ENCODE measurements around the gene ARHGAP1.

The ARHGAP1 gene

DNA sequence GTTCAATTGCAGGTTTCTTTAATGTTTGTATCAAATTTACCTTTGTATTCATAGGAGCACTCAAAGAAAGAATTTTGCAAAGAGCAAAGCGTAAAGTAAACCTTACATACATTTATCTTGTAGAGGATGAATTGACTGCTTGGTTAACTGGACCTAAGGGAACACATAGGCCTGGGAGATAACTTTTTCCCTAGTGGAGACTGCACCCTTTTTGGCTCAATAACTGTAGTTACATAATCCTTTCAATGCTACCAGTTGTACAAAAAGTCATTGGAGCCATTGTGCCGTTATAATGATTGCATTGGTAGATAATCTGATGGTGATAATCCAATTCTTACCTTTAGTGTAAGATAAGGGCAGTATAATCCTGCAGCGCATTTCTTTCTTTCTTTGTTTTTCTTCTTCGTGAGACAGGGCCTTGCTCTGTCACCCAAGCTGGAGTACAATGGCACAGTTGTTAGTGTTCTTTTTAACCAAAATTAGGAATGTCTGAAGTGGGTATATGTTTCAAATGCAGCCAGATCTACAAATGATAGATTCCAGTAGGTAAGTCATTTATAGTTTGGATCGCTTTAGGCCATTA lies 64.8 kb downstream of the ARHGAP1 start:
- no peak for DNase-seq

DNA sequence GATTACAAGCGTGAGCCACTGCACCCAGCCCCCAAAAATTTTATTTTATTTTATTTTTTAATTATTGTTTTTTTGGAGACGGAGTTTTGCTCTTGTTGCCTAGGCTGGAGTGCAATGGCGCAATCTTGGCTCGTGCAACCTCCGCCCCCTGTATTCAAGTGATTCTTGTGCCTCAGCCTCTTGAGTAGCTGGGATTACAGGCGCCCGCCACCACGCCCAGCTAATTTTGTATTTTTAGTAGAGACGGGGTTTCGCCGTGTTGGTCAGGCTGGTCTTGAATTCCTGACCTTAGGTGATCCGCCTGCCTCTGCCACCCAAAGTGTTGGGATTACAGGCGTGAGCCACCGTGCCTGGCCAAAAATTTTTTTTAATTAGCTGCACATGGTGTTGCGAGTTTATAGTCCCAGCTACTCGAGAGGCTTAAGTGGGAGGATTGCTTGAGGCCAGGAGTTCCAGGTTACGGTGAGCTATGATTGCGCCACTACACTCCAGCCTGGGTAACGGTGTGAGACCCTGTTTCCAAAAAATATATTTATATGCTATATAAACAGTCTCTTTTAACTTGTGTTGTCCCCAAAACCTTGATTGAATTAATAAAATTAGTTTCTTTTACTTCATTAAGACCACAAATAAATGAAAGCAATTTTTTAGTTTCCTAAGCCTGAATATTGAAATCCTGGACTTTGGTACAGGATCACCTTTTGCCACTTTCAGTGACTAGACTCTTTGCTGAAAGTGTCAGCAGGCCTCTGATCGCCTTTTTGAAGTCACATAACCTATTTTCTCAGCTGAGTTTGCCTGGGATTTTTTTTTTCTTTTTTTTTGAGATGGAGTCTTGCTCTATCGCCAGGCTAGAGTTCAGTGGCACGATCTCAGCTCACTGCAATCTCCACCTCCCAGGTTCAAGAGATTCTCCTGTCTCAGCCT lies 66.9 kb downstream of the ARHGAP1 start:
- no peak for DNase-seq

DNA sequence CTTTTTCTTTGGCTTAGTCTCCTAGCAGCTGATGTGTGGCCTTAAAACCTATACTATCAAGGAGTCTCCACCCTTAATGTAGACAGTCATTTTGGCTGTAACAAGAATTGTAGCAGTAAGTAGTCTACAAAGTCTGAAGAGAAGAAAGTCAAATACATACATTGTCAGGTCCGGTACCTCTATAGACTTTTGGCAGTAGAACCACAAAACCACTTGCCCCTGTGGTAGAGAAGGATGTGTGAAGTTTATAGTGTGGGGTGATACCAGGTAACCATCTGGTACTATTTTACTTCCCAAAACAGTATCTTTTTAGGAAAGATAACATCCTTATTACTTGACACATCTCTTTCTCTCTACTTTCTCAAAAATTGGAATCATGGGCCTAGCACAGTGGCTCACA lies 67.9 kb downstream of the ARHGAP1 start:
- no peak for DNase-seq

DNA sequence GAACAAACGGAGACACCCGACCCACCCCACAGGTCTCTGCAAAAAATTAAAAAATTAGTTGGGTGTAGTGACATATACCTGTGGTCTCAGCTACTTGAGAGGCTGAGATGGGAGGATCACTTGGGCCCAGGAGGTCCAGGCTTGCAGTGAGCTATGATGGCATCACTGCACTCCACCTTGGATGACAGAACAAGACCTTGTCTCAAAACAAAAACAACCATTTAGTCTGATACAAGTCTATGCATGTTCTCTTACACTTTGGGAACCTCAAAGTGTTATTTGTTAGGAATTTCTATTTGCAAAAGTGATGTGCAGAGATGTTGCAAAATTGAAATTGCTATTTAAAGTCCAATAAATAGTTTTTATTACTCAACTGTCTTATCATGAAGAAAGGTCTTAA lies 68.7 kb downstream of the ARHGAP1 start:
- DNase-seq, result no peak

DNA sequence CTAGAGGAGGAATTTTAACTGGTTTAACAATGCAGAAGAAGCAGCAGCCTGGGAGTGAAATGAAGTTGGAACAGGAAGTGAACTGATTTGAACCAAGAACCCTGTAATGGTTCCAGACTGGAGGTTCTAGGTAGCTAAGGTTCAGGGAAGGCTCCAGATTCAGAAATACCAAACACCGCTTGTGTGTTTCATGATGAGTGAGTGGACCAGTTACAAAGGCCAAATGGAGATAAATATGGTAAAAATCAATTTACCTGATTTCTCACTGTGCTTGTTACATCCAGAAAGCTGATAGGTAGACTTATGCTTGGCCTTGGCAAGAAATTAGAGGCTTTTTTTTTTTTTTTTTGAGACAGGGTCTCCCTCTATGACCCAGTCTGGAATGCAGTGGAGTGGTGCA lies 70.2 kb downstream of the ARHGAP1 start:
- no peak for DNase-seq

DNA sequence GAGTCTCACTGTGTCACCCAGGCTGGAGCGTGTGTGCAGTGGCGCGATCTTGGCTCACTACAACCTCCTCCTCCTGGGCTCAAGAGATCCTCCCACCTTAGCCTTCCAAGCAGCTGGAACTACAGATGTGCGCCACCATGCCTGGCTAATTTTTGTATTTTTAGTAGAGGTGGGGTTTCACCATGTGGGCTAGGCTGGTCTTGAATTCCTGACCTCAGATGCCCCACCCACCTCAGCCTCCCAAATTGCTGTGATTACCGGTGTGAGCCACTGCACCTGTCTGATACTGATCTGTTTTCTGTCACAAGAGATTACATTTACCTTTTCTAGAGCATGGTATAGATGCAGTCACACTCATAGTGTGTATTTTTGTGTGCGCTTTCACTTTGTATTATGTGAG lies 71.5 kb downstream of the ARHGAP1 start:
- no peak for DNase-seq

All from inflammatory macrophage treated with lipopolysaccharide for 4 hours (primary cell).